ENCODE data around the gene APOH. TPM values are rescaled to one million over a fixed set of nuclear protein-coding genes. Genes with fewer than 3 reads are reported as not detected.

APOH gene
- total and polyA plus RNA-seq, 2 of the 13 experiments (the other 11 are each of a cell fraction or from before 2014, with no cell fraction given) = 4,846 to 5,748 TPM

- TF ChIP-seq YEATS2 (CRISPR knock-in tag; IDR thresholded peaks at IDR 0.05; ENCODE audit: borderline replicate concordance) (peak; percentile 33; the same call in 1 of the 2 replicates), ELF3 (CRISPR knock-in tag; IDR thresholded peaks at IDR 0.05) (peak; percentile 69), CEBPG (CRISPR knock-in tag; IDR thresholded peaks at IDR 0.05) (peak; percentile 84), ZBED4 (CRISPR knock-in tag; IDR thresholded peaks at IDR 0.05; ENCODE audit: borderline replicate concordance) (0 out of 2 replicates have a peak, but pooled peaks have one; percentile 27), ATF1 (CRISPR knock-in tag; IDR thresholded peaks at IDR 0.05) (0 out of 2 replicates have a peak, but pooled peaks have one; percentile 42), ZBTB21 (CRISPR knock-in tag; IDR thresholded peaks at IDR 0.05) (peak; percentile 55; the same call in 1 of the 2 replicates), ZMYM3 (CRISPR knock-in tag; IDR thresholded peaks at IDR 0.05) (no peak), YY1 (IDR thresholded peaks at IDR 0.05; ENCODE audit: insufficient read depth, insufficient replicate concordance, low read depth, low read length) (peak; percentile 25)
- TF ChIP-seq, protein P1, sequence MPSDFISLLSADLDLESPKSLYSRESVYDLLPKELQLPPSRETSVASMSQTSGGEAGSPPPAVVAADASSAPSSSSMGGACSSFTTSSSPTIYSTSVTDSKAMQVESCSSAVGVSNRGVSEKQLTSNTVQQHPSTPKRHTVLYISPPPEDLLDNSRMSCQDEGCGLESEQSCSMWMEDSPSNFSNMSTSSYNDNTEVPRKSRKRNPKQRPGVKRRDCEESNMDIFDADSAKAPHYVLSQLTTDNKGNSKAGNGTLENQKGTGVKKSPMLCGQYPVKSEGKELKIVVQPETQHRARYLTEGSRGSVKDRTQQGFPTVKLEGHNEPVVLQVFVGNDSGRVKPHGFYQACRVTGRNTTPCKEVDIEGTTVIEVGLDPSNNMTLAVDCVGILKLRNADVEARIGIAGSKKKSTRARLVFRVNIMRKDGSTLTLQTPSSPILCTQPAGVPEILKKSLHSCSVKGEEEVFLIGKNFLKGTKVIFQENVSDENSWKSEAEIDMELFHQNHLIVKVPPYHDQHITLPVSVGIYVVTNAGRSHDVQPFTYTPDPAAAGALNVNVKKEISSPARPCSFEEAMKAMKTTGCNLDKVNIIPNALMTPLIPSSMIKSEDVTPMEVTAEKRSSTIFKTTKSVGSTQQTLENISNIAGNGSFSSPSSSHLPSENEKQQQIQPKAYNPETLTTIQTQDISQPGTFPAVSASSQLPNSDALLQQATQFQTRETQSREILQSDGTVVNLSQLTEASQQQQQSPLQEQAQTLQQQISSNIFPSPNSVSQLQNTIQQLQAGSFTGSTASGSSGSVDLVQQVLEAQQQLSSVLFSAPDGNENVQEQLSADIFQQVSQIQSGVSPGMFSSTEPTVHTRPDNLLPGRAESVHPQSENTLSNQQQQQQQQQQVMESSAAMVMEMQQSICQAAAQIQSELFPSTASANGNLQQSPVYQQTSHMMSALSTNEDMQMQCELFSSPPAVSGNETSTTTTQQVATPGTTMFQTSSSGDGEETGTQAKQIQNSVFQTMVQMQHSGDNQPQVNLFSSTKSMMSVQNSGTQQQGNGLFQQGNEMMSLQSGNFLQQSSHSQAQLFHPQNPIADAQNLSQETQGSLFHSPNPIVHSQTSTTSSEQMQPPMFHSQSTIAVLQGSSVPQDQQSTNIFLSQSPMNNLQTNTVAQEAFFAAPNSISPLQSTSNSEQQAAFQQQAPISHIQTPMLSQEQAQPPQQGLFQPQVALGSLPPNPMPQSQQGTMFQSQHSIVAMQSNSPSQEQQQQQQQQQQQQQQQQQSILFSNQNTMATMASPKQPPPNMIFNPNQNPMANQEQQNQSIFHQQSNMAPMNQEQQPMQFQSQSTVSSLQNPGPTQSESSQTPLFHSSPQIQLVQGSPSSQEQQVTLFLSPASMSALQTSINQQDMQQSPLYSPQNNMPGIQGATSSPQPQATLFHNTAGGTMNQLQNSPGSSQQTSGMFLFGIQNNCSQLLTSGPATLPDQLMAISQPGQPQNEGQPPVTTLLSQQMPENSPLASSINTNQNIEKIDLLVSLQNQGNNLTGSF (CRISPR knock-in tag; IDR thresholded peaks at IDR 0.05) = no peak
- TF ChIP-seq, protein P2, sequence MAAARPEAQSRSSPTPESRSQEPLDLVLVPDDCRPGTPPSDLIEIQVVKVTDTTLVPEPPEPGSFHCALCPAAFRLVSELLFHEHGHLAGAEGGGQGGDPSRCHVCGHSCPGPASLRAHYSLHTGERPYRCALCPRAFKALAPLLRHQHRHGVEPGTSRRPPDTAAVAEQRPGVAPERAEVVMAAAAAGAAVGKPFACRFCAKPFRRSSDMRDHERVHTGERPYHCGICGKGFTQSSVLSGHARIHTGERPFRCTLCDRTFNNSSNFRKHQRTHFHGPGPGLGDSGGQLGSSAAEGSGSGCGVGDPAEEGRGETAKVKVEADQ (CRISPR knock-in tag; IDR thresholded peaks at IDR 0.05; ENCODE audit: borderline replicate concordance) = no peak
- TF ChIP-seq, protein P3, sequence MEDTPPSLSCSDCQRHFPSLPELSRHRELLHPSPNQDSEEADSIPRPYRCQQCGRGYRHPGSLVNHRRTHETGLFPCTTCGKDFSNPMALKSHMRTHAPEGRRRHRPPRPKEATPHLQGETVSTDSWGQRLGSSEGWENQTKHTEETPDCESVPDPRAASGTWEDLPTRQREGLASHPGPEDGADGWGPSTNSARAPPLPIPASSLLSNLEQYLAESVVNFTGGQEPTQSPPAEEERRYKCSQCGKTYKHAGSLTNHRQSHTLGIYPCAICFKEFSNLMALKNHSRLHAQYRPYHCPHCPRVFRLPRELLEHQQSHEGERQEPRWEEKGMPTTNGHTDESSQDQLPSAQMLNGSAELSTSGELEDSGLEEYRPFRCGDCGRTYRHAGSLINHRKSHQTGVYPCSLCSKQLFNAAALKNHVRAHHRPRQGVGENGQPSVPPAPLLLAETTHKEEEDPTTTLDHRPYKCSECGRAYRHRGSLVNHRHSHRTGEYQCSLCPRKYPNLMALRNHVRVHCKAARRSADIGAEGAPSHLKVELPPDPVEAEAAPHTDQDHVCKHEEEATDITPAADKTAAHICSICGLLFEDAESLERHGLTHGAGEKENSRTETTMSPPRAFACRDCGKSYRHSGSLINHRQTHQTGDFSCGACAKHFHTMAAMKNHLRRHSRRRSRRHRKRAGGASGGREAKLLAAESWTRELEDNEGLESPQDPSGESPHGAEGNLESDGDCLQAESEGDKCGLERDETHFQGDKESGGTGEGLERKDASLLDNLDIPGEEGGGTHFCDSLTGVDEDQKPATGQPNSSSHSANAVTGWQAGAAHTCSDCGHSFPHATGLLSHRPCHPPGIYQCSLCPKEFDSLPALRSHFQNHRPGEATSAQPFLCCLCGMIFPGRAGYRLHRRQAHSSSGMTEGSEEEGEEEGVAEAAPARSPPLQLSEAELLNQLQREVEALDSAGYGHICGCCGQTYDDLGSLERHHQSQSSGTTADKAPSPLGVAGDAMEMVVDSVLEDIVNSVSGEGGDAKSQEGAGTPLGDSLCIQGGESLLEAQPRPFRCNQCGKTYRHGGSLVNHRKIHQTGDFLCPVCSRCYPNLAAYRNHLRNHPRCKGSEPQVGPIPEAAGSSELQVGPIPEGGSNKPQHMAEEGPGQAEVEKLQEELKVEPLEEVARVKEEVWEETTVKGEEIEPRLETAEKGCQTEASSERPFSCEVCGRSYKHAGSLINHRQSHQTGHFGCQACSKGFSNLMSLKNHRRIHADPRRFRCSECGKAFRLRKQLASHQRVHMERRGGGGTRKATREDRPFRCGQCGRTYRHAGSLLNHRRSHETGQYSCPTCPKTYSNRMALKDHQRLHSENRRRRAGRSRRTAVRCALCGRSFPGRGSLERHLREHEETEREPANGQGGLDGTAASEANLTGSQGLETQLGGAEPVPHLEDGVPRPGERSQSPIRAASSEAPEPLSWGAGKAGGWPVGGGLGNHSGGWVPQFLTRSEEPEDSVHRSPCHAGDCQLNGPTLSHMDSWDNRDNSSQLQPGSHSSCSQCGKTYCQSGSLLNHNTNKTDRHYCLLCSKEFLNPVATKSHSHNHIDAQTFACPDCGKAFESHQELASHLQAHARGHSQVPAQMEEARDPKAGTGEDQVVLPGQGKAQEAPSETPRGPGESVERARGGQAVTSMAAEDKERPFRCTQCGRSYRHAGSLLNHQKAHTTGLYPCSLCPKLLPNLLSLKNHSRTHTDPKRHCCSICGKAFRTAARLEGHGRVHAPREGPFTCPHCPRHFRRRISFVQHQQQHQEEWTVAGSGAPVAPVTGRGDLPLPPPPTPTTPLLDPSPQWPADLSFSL (CRISPR knock-in tag; IDR thresholded peaks at IDR 0.05) = 0 out of 2 replicates have a peak, but pooled peaks have one; percentile 67
These were observed 4.0 kb upstream of the APOH start (continued) for GRCh38 chr17:66233023-66233753.

All from HepG2 (cell line).